Measurements from ENCODE around the gene CAMSAP3.
A peak's percentile ranks its signal among the peaks of the same experiment; 100 is the strongest.

DNA sequence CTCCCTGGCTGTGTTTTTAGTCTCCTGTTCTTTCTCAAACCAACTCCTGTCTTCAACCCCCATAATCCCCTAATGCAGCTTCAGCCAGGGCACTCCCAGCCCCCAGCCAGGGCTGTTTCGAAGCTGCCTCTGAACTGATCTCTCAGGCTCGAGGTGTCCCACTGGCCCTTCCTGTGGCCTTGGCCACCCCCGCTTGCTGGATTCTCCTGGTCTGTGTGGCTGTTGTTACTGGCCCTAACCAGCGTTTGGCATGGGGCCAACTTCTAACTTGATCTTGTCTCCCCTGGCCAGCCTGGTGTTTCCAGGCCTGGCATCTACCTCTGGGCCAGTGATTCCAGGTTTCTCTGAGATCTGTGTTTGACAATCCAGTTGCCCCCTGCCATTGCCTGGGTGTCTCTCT is 22.7 kb downstream of the CAMSAP3 start:
- TF ChIP-seq GATA2 (IDR thresholded peaks at IDR 0.05; ENCODE audit: low read depth, low read length), result peak; percentile 84; the same call in 1 of the 2 replicates
- TF ChIP-seq GATA3 (IDR thresholded peaks at IDR 0.05; ENCODE audit: low read depth, low read length), result no peak
